Fibroblast of lung (primary cell): ENCODE data around the gene NUB1.

Experiments
- EZH2 ChIP-seq: IDR thresholded peaks from 2 replicates; pipeline ENCODE4 v1.5.1; 2012; ENCODE audit warnings: low read length, control low read depth, mild to moderate bottlenecking; ENCODE audit errors: missing control alignments
- TF ChIP-seq, protein P1 (sequence below), 2 donors: IDR thresholded peaks in 1 of 2; conservative IDR thresholded peaks in 1 of 2; 1 replicate in 1 of 2; 2 replicates in 1 of 2; pipeline ENCODE4 v1.5.1; 2011 to 2012; ENCODE audit warnings: low read length in 2 of 2, control low read depth in 1 of 2, inconsistent platforms in 1 of 2, low read depth in 1 of 2, mild to moderate bottlenecking in 1 of 2

DNA sequence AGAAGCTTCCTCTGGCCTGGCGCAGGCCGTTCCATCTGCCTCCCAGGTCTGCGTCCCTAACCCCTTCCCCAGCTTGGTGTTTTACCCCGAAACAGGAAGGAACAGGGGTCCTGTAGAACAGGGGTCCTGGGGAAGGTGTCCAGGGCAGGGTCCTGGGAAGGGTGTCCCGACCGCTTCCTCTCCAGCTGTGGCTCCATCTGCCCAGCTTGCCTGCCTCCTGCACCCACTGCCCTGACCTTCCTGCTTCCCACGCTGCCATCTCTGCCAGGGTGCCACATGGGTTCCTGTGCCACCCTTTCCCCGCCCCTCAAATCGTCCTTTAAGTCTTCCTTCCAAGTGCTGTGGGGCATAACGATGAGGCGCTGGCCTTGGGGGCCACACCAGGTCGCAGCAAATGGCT lies 35.8 kb downstream of the NUB1 start:
- TF ChIP-seq, protein P1, sequence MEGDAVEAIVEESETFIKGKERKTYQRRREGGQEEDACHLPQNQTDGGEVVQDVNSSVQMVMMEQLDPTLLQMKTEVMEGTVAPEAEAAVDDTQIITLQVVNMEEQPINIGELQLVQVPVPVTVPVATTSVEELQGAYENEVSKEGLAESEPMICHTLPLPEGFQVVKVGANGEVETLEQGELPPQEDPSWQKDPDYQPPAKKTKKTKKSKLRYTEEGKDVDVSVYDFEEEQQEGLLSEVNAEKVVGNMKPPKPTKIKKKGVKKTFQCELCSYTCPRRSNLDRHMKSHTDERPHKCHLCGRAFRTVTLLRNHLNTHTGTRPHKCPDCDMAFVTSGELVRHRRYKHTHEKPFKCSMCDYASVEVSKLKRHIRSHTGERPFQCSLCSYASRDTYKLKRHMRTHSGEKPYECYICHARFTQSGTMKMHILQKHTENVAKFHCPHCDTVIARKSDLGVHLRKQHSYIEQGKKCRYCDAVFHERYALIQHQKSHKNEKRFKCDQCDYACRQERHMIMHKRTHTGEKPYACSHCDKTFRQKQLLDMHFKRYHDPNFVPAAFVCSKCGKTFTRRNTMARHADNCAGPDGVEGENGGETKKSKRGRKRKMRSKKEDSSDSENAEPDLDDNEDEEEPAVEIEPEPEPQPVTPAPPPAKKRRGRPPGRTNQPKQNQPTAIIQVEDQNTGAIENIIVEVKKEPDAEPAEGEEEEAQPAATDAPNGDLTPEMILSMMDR (conservative IDR thresholded peaks at IDR 0.05 in 1 of 2, IDR thresholded peaks at IDR 0.05 in 1 of 2; ENCODE audit: low read depth in 1 of 2, low read length in 2 of 2) = no peak
- TF ChIP-seq EZH2 = no peak
